Type B pancreatic cell (in vitro differentiated cells): ENCODE results near the gene TMEM134. TPM values are rescaled to one million over a fixed set of nuclear protein-coding genes. Genes with fewer than 3 reads are reported as not detected.
A peak's percentile ranks its signal among the peaks of the same experiment; 100 is the strongest.

Source experiments
- DNase-seq: peaks from one replicate; pipeline ENCODE4 v3.0.0; 2021; ENCODE audit warnings: mixed read lengths; ENCODE audit not compliant: unreplicated experiment; ENCODE audit errors: extremely low spot score
- H3K27ac Mint-ChIP-seq: 2 replicates; pipeline ENCODE4 v1.8.0; 2021; ENCODE audit warnings: mild to moderate bottlenecking, mixed read lengths
- H3K27me3 Mint-ChIP-seq: 2 replicates; pipeline ENCODE4 v1.8.0; 2021; ENCODE audit warnings: mixed read lengths
- H3K36me3 Mint-ChIP-seq: 2 replicates; pipeline ENCODE4 v1.8.0; 2021; ENCODE audit warnings: mixed read lengths
- H3K4me1 Mint-ChIP-seq: one replicate; pipeline ENCODE4 v1.8.0; 2021; ENCODE audit warnings: mixed read lengths; ENCODE audit not compliant: unreplicated experiment
- H3K4me3 Mint-ChIP-seq: 2 replicates; pipeline ENCODE4 v1.8.0; 2021; ENCODE audit warnings: mild to moderate bottlenecking, mixed read lengths
- H3K9me3 Mint-ChIP-seq: 2 replicates; pipeline ENCODE4 v1.8.0; 2021; ENCODE audit warnings: mixed read lengths
- CTCF ChIP-seq: fragments of 200-600 bp; sonication (generic); conservative IDR thresholded peaks from 2 replicates; pipeline ENCODE4 v1.5.0; 2021; ENCODE audit warnings: antibody characterized with exemption, mild to moderate bottlenecking
- total RNA-seq: library from RNA; stranded (reverse); gene quantifications from 2 replicates; pipeline ENCODE4 v1.2.1, GENCODE V29; 2021; ENCODE audit warnings: low replicate concordance

The TMEM134 gene
- total RNA-seq, 1 donor from 2014 or later = 46.6 TPM

- no peak overlapping the region for H3K27ac Mint-ChIP-seq
Observed at GRCh38 chr11:67463680-67464410, 5.2 kb downstream of the TMEM134 start.

GRCh38 chr11:67463186-67463585 is 5.9 kb downstream of the TMEM134 start:
- no peak overlapping the region for H3K27ac Mint-ChIP-seq
- H3K27me3 Mint-ChIP-seq = no peaks in the 10 kb centered on the region
- peaks cover 9% of the 10 kb centered on the region for H3K4me1 Mint-ChIP-seq
- H3K9me3 Mint-ChIP-seq = no peaks in the 10 kb centered on the region
- DNase-seq = no peak
- peak overlapping the region; percentile 44 for H3K4me3 Mint-ChIP-seq
- no peak for TF ChIP-seq CTCF
- no peaks in the 10 kb centered on the region for H3K36me3 Mint-ChIP-seq

More at GRCh38 chr11:67463680-67464410, 5.2 kb downstream of the TMEM134 start:
- Mint-ChIP-seq H3K4me1 (peaks cover 9% of the 10 kb centered on the region), H3K36me3 (no peaks in the 10 kb centered on the region), H3K27me3 (no peaks in the 10 kb centered on the region), H3K9me3 (no peaks in the 10 kb centered on the region), H3K4me3 (peak overlapping the region; percentile 88)
- no peak for TF ChIP-seq CTCF
- DNase-seq = no peak

- Mint-ChIP-seq H3K27ac (no peak overlapping the region), H3K4me1 (no peaks in the 10 kb centered on the region), H3K4me3 (no peak overlapping the region), H3K36me3 (no peaks in the 10 kb centered on the region), H3K9me3 (no peaks in the 10 kb centered on the region), H3K27me3 (no peaks in the 10 kb centered on the region)
- TF ChIP-seq CTCF = no peak
- DNase-seq = no peak
Observed at GRCh38 chr11:67458266-67458665, 10.8 kb downstream of the TMEM134 start.

GRCh38 chr11:67457453-67457852 is 11.6 kb downstream of the TMEM134 start:
- no peak overlapping the region for H3K4me3 Mint-ChIP-seq
- no peak for TF ChIP-seq CTCF
- H3K36me3 Mint-ChIP-seq = no peaks in the 10 kb centered on the region
- no peak overlapping the region for H3K27ac Mint-ChIP-seq
- no peaks in the 10 kb centered on the region for H3K4me1 Mint-ChIP-seq
- H3K27me3 Mint-ChIP-seq = no peaks in the 10 kb centered on the region
- no peak for DNase-seq
- no peaks in the 10 kb centered on the region for H3K9me3 Mint-ChIP-seq

- TF ChIP-seq CTCF = no peak
- no peaks in the 10 kb centered on the region for H3K9me3 Mint-ChIP-seq
- H3K4me1 Mint-ChIP-seq = no peaks in the 10 kb centered on the region
- no peak for DNase-seq
- H3K27ac Mint-ChIP-seq = no peak overlapping the region
- no peaks in the 10 kb centered on the region for H3K27me3 Mint-ChIP-seq
- H3K36me3 Mint-ChIP-seq = no peaks in the 10 kb centered on the region
- H3K4me3 Mint-ChIP-seq = no peak overlapping the region
Observed at GRCh38 chr11:67456068-67456705, 12.9 kb downstream of the TMEM134 start.
